ENCODE results near the gene ZIC3.
A peak's percentile ranks its signal among the peaks of the same experiment; 100 is the strongest.

Gene ZIC3

GRCh38 chrX:137565921-137566745, at the start of gene ZIC3:
TSS of gene ZIC3 (plus strand) at chrX:137566127. CDS start at chrX:137566692, 565 bp downstream.
- no peak for DNase-seq (ENCODE audit: low read depth, low spot score)
- Histone ChIP-seq H3K4me3 (peak within 1 kb of the TSS; percentile 64), H3K9ac (ENCODE audit: insufficient read length) (no peak within 1 kb of the TSS), H3K9me3 (ENCODE audit: low read depth, low read length) (no peaks in the 10 kb centered on the region), H3K27ac (no peak within 1 kb of the TSS), H3K36me3 (ENCODE audit: insufficient read depth, low read length) (no peaks in the 10 kb centered on the region)
- TF ChIP-seq POLR2AphosphoS5 (IDR thresholded peaks at IDR 0.05; ENCODE audit: borderline replicate concordance, low read depth, low read length) (no peak), EZH2 (IDR thresholded peaks at IDR 0.05) (no peak), FOXP2 (optimal IDR thresholded peaks at IDR 0.05; ENCODE audit: control extremely low read depth, extremely low read length, insufficient read depth) (no peak)

DNA sequence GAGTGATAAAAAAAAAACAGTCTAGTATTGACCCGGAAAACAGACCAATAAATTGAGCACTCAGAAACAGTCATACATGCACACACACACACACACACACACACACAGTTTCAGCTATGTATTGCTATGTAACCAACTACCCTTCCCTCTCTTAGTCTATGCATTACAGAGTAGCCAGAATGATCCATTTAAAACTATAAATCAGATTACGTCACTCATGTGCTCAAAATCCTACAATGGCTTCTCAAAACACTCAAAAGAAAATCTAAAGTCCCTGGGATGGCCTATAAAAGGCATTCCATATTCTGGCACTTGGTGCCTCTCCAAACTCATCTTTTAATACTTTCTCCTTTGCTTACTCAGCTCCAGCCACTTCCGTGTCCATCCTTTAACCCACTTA, 46.5 kb upstream of the ZIC3 start:
- Histone ChIP-seq H3K36me3 (ENCODE audit: insufficient read depth, low read length) (no peaks in the 10 kb centered on the region), H3K4me3 (no peak overlapping the region), H3K27ac (no peak overlapping the region), H3K9ac (ENCODE audit: insufficient read length) (no peak overlapping the region), H3K9me3 (ENCODE audit: low read depth, low read length) (no peaks in the 10 kb centered on the region)
- DNase-seq (ENCODE audit: low read depth, low spot score): no peak
- TF ChIP-seq POLR2AphosphoS5 (IDR thresholded peaks at IDR 0.05; ENCODE audit: borderline replicate concordance, low read depth, low read length) (no peak), FOXP2 (optimal IDR thresholded peaks at IDR 0.05; ENCODE audit: control extremely low read depth, extremely low read length, insufficient read depth) (no peak), EZH2 (IDR thresholded peaks at IDR 0.05) (no peak)

DNA sequence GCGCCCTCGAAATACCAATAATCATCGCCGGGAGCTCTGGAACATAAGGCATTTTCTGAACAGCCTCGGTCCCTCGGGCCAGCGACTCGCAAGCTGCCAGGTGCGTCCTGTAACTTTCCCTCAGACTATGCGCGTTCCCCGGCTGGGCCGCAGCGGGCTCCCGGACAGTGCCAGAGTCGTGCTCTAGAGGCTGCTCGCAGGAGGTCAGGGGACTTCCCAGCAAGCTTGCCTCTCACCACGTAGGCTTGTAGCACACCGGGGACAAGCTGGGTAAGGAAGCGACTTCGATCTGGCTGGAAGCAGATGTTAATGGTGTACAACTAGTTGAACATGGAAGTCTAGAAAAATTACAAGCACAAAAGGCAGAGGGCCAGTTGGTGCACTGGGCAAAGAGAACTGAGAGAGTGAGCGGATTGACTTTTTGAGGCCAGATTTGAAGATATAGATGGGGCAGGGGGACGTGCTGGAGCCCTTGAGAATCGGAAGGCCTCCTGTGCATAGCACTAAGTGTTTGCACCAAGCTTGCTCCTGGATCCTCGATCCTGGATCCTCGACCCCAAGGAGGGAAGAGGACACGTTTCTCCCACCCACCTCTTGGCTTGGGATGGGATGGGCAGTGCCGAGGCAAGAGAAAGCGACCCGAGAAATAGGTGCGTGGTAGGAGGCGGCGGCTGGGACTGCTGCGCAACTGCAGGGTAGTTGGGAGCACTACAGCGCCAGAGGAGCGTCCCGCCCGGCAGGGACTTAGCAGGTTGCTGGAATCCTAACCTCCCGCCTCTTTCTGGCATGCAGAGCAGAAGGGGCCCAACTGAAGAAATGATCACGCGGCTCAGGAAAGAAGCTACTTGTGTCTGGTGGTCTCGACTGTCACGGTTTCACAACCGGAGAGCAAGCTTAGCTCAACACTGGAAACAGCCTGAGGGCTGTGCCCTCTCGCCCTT, 19.9 kb upstream of the ZIC3 start:
- H3K36me3 ChIP-seq (ENCODE audit: insufficient read depth, low read length): no peaks in the 10 kb centered on the region
- no peak overlapping the region for H3K4me3 ChIP-seq
- TF ChIP-seq FOXP2 (optimal IDR thresholded peaks at IDR 0.05; ENCODE audit: control extremely low read depth, extremely low read length, insufficient read depth) (no peak), POLR2AphosphoS5 (IDR thresholded peaks at IDR 0.05; ENCODE audit: borderline replicate concordance, low read depth, low read length) (no peak), EZH2 (IDR thresholded peaks at IDR 0.05) (no peak)
- H3K9ac ChIP-seq (ENCODE audit: insufficient read length): no peak overlapping the region
- no peaks in the 10 kb centered on the region for H3K9me3 ChIP-seq (ENCODE audit: low read depth, low read length)
- no peak overlapping the region for H3K27ac ChIP-seq
- no peak for DNase-seq (ENCODE audit: low read depth, low spot score)

DNA sequence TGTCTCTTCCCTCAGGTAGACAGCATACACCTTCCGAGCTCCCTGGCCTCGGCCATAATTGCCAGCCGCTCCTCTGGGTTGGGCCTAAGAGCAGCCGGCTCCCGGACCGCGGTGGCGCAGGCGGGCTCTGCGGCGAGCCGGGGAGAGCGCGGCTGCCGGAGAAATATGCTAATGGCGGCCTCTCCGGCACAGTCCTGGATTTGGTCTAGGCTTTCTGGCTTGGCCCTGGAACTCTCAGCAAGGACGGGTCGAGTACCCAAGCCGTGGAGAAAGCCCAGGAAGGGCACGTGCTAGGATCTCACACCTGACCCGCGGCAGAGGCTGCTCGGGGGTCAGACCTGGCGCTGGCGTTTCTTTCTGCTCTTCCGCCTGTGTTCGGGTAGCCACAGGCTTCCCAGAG, 18.6 kb upstream of the ZIC3 start:
- no peaks in the 10 kb centered on the region for H3K36me3 ChIP-seq (ENCODE audit: insufficient read depth, low read length)
- no peaks in the 10 kb centered on the region for H3K9me3 ChIP-seq (ENCODE audit: low read depth, low read length)
- TF ChIP-seq EZH2 (IDR thresholded peaks at IDR 0.05) (no peak), POLR2AphosphoS5 (IDR thresholded peaks at IDR 0.05; ENCODE audit: borderline replicate concordance, low read depth, low read length) (no peak), FOXP2 (optimal IDR thresholded peaks at IDR 0.05; ENCODE audit: control extremely low read depth, extremely low read length, insufficient read depth) (no peak)
- no peak for DNase-seq (ENCODE audit: low read depth, low spot score)
- H3K27ac ChIP-seq: no peak overlapping the region
- H3K9ac ChIP-seq (ENCODE audit: insufficient read length): no peak overlapping the region
- no peak overlapping the region for H3K4me3 ChIP-seq

- Histone ChIP-seq H3K9me3 (ENCODE audit: low read depth, low read length) (no peaks in the 10 kb centered on the region), H3K36me3 (ENCODE audit: insufficient read depth, low read length) (no peaks in the 10 kb centered on the region), H3K9ac (ENCODE audit: insufficient read length) (no peak overlapping the region), H3K4me3 (no peak overlapping the region), H3K27ac (no peak overlapping the region)
- DNase-seq (ENCODE audit: low read depth, low spot score): no peak
- TF ChIP-seq POLR2AphosphoS5 (IDR thresholded peaks at IDR 0.05; ENCODE audit: borderline replicate concordance, low read depth, low read length) (no peak), EZH2 (IDR thresholded peaks at IDR 0.05) (no peak)
These were observed 17.7 kb upstream of the ZIC3 start for GRCh38 chrX:137548261-137548660.

GRCh38 chrX:137549073-137549472, 16.9 kb upstream of the ZIC3 start:
- Histone ChIP-seq H3K9ac (ENCODE audit: insufficient read length) (no peak overlapping the region), H3K27ac (no peak overlapping the region), H3K9me3 (ENCODE audit: low read depth, low read length) (no peaks in the 10 kb centered on the region), H3K36me3 (ENCODE audit: insufficient read depth, low read length) (no peaks in the 10 kb centered on the region), H3K4me3 (no peak overlapping the region)
- TF ChIP-seq FOXP2 (optimal IDR thresholded peaks at IDR 0.05; ENCODE audit: control extremely low read depth, extremely low read length, insufficient read depth) (no peak), POLR2AphosphoS5 (IDR thresholded peaks at IDR 0.05; ENCODE audit: borderline replicate concordance, low read depth, low read length) (no peak), EZH2 (IDR thresholded peaks at IDR 0.05) (no peak)
- DNase-seq (ENCODE audit: low read depth, low spot score): no peak

GRCh38 chrX:137549851-137550664, 15.9 kb upstream of the ZIC3 start:
- H3K27ac ChIP-seq: no peak overlapping the region
- H3K36me3 ChIP-seq (ENCODE audit: insufficient read depth, low read length): no peaks in the 10 kb centered on the region
- no peak for DNase-seq (ENCODE audit: low read depth, low spot score)
- no peaks in the 10 kb centered on the region for H3K9me3 ChIP-seq (ENCODE audit: low read depth, low read length)
- H3K9ac ChIP-seq (ENCODE audit: insufficient read length): no peak overlapping the region
- H3K4me3 ChIP-seq: peak overlapping the region; percentile 64
- TF ChIP-seq EZH2 (IDR thresholded peaks at IDR 0.05) (no peak), FOXP2 (optimal IDR thresholded peaks at IDR 0.05; ENCODE audit: control extremely low read depth, extremely low read length, insufficient read depth) (no peak), POLR2AphosphoS5 (IDR thresholded peaks at IDR 0.05; ENCODE audit: borderline replicate concordance, low read depth, low read length) (no peak)
